BLaER1 (cell line): Measurements from ENCODE around the gene MCF2L.

Source experiments
- H3K27ac ChIP-seq: shearing (Covaris generic); formaldehyde crosslinking; 2 replicates; pipeline ENCODE4 v1.8.1; 2022
- H3K27me3 ChIP-seq: shearing (Covaris generic); formaldehyde crosslinking; 2 replicates; pipeline ENCODE4 v1.8.1; 2022
- H3K36me3 ChIP-seq: shearing (Covaris generic); formaldehyde crosslinking; 2 replicates; pipeline ENCODE4 v1.8.1; 2022
- H3K4me1 ChIP-seq: shearing (Covaris generic); formaldehyde crosslinking; 2 replicates; pipeline ENCODE4 v1.8.1; 2022
- H3K4me2 ChIP-seq: shearing (Covaris generic); formaldehyde crosslinking; 2 replicates; pipeline ENCODE4 v1.8.1; 2022
- H3K4me3 ChIP-seq: shearing (Covaris generic); formaldehyde crosslinking; 2 replicates; pipeline ENCODE4 v1.8.1; 2022
- H3K9ac ChIP-seq: shearing (Covaris generic); formaldehyde crosslinking; 2 replicates; pipeline ENCODE4 v1.8.1; 2022
- H3K9me3 ChIP-seq: shearing (Covaris generic); formaldehyde crosslinking; 2 replicates; pipeline ENCODE4 v1.8.1; 2022
- H4K20me1 ChIP-seq: shearing (Covaris generic); formaldehyde crosslinking; 2 replicates; pipeline ENCODE4 v1.8.1; 2022
- Cebpa-rat ChIP-seq: shearing (Covaris generic); IDR thresholded peaks from 2 replicates; pipeline ENCODE4 v1.8.1; 2022

MCF2L gene

GRCh38 chr13:112970552-112971287 is 1.7 kb downstream of the MCF2L start:
- no peak for TF ChIP-seq Cebpa-rat
- Histone ChIP-seq H3K36me3 (no peaks in the 10 kb centered on the region), H3K27ac (no peak overlapping the region), H3K4me2 (no peak overlapping the region), H3K9me3 (peaks cover 10% of the 10 kb centered on the region), H3K9ac (no peak overlapping the region), H3K4me3 (no peak overlapping the region), H3K27me3 (peaks cover 70% of the 10 kb centered on the region), H4K20me1 (peaks cover 31% of the 10 kb centered on the region), H3K4me1 (peaks cover 19% of the 10 kb centered on the region)

- H4K20me1 ChIP-seq = peaks cover 26% of the 10 kb centered on the region
- H3K9ac ChIP-seq = no peak overlapping the region
- peaks cover 10% of the 10 kb centered on the region for H3K9me3 ChIP-seq
- H3K27me3 ChIP-seq = peaks cover 64% of the 10 kb centered on the region
- H3K4me1 ChIP-seq = peaks cover 19% of the 10 kb centered on the region
- no peaks in the 10 kb centered on the region for H3K36me3 ChIP-seq
- H3K27ac ChIP-seq = no peak overlapping the region
- no peak for TF ChIP-seq Cebpa-rat
- no peak overlapping the region for H3K4me2 ChIP-seq
- H3K4me3 ChIP-seq = no peak overlapping the region
These were observed 2.3 kb downstream of the MCF2L start for GRCh38 chr13:112971288-112971643.

GRCh38 chr13:112972258-112972657 is 3.2 kb downstream of the MCF2L start:
- Histone ChIP-seq H4K20me1 (peaks cover 18% of the 10 kb centered on the region), H3K36me3 (no peaks in the 10 kb centered on the region), H3K4me1 (peaks cover 19% of the 10 kb centered on the region), H3K9ac (no peak overlapping the region), H3K9me3 (peaks cover 10% of the 10 kb centered on the region), H3K27me3 (peaks cover 58% of the 10 kb centered on the region), H3K4me2 (no peak overlapping the region), H3K27ac (no peak overlapping the region), H3K4me3 (no peak overlapping the region)
- TF ChIP-seq Cebpa-rat = no peak

GRCh38 chr13:112972867-112973576 is 4.0 kb downstream of the MCF2L start:
- peaks cover 53% of the 10 kb centered on the region for H3K27me3 ChIP-seq
- no peak overlapping the region for H3K9ac ChIP-seq
- H3K36me3 ChIP-seq = no peaks in the 10 kb centered on the region
- H3K4me2 ChIP-seq = no peak overlapping the region
- H3K4me3 ChIP-seq = no peak overlapping the region
- no peak overlapping the region for H3K27ac ChIP-seq
- H3K9me3 ChIP-seq = peaks cover 10% of the 10 kb centered on the region
- H4K20me1 ChIP-seq = peaks cover 11% of the 10 kb centered on the region
- no peak for TF ChIP-seq Cebpa-rat
- peaks cover 18% of the 10 kb centered on the region for H3K4me1 ChIP-seq

- no peak for TF ChIP-seq Cebpa-rat
- Histone ChIP-seq H3K9ac (no peak overlapping the region), H3K27me3 (peaks cover 53% of the 10 kb centered on the region), H3K27ac (no peak overlapping the region), H3K4me2 (no peak overlapping the region), H3K36me3 (no peaks in the 10 kb centered on the region), H4K20me1 (peaks cover 5% of the 10 kb centered on the region), H3K4me3 (no peak overlapping the region), H3K4me1 (peaks cover 14% of the 10 kb centered on the region), H3K9me3 (peaks cover 10% of the 10 kb centered on the region)
These were observed 4.5 kb downstream of the MCF2L start for GRCh38 chr13:112973577-112973951.

- no peak overlapping the region for H3K4me2 ChIP-seq
- TF ChIP-seq Cebpa-rat = no peak
- no peaks in the 10 kb centered on the region; the same call in 1 of the 2 replicates for H4K20me1 ChIP-seq
- H3K4me3 ChIP-seq = no peak overlapping the region
- no peaks in the 10 kb centered on the region for H3K36me3 ChIP-seq
- no peak overlapping the region for H3K9ac ChIP-seq
- H3K4me1 ChIP-seq = peaks cover 15% of the 10 kb centered on the region
- peaks cover 53% of the 10 kb centered on the region for H3K27me3 ChIP-seq
- no peak overlapping the region for H3K27ac ChIP-seq
- peaks cover 10% of the 10 kb centered on the region for H3K9me3 ChIP-seq
These were observed 5.1 kb downstream of the MCF2L start for GRCh38 chr13:112974125-112974524.

GRCh38 chr13:112974671-112975070 is 5.7 kb downstream of the MCF2L start:
- H3K27ac ChIP-seq = no peak overlapping the region
- no peak overlapping the region for H3K4me2 ChIP-seq
- H3K27me3 ChIP-seq = peaks cover 53% of the 10 kb centered on the region
- peaks cover 10% of the 10 kb centered on the region for H3K9me3 ChIP-seq
- no peaks in the 10 kb centered on the region for H3K36me3 ChIP-seq
- H3K9ac ChIP-seq = no peak overlapping the region
- no peaks in the 10 kb centered on the region; the same call in 1 of the 2 replicates for H4K20me1 ChIP-seq
- H3K4me3 ChIP-seq = no peak overlapping the region
- TF ChIP-seq Cebpa-rat = no peak
- H3K4me1 ChIP-seq = peaks cover 13% of the 10 kb centered on the region

- peaks cover 53% of the 10 kb centered on the region for H3K27me3 ChIP-seq
- TF ChIP-seq Cebpa-rat = no peak
- H3K4me1 ChIP-seq = peaks cover 11% of the 10 kb centered on the region
- H3K9ac ChIP-seq = no peak overlapping the region
- H3K4me2 ChIP-seq = no peak overlapping the region
- no peak overlapping the region for H3K27ac ChIP-seq
- H3K36me3 ChIP-seq = no peaks in the 10 kb centered on the region
- H3K9me3 ChIP-seq = peaks cover 10% of the 10 kb centered on the region
- no peaks in the 10 kb centered on the region for H4K20me1 ChIP-seq
- H3K4me3 ChIP-seq = no peak overlapping the region
These were observed 6.5 kb downstream of the MCF2L start for GRCh38 chr13:112975401-112975939.

GRCh38 chr13:112976526-112976925 is 7.5 kb downstream of the MCF2L start:
- Histone ChIP-seq H3K27ac (no peak overlapping the region), H3K4me3 (no peak overlapping the region), H3K9me3 (peaks cover 4% of the 10 kb centered on the region), H3K36me3 (no peaks in the 10 kb centered on the region), H3K4me2 (no peak overlapping the region), H3K27me3 (peaks cover 49% of the 10 kb centered on the region), H3K4me1 (peaks cover 11% of the 10 kb centered on the region), H4K20me1 (peaks cover 8% of the 10 kb centered on the region; the same call in 1 of the 2 replicates), H3K9ac (no peak overlapping the region)
- no peak for TF ChIP-seq Cebpa-rat

GRCh38 chr13:112977091-112977490 is 8.1 kb downstream of the MCF2L start:
- H3K9me3 ChIP-seq = no peaks in the 10 kb centered on the region
- no peak overlapping the region for H3K9ac ChIP-seq
- H3K4me2 ChIP-seq = no peak overlapping the region
- H3K4me1 ChIP-seq = peaks cover 11% of the 10 kb centered on the region
- peaks cover 46% of the 10 kb centered on the region for H3K27me3 ChIP-seq
- H3K27ac ChIP-seq = no peak overlapping the region
- peaks cover 14% of the 10 kb centered on the region; the same call in 1 of the 2 replicates for H4K20me1 ChIP-seq
- TF ChIP-seq Cebpa-rat = no peak
- H3K4me3 ChIP-seq = no peak overlapping the region
- no peaks in the 10 kb centered on the region for H3K36me3 ChIP-seq
